ENCODE results near the gene UPK1A. TPM values are rescaled to one million over a fixed set of nuclear protein-coding genes. Genes with fewer than 3 reads are reported as not detected.
A peak's percentile ranks its signal among the peaks of the same experiment; 100 is the strongest.

Gene UPK1A
- total RNA-seq, 1 donor from 2014 or later: 0.65 TPM

- Mint-ChIP-seq H3K9me3 (ENCODE audit: low read depth) (no peaks in the 10 kb centered on the region), H3K4me3 (ENCODE audit: unreplicated experiment) (peak within 1 kb of the TSS; percentile 42), H3K36me3 (ENCODE audit: low read depth) (peaks cover 6% of the 10 kb centered on the region), H3K27ac (ENCODE audit: unreplicated experiment) (no peak within 1 kb of the TSS), H3K4me1 (ENCODE audit: low read depth) (peaks cover 16% of the 10 kb centered on the region), H3K27me3 (ENCODE audit: low read depth) (no peaks in the 10 kb centered on the region)
- no peak for DNase-seq (ENCODE audit: low spot score)
- TF ChIP-seq CTCF (IDR thresholded peaks at IDR 0.05): no peak
Measured at GRCh38 chr19:35641515-35642151, 24.7 kb upstream of the UPK1A start, which contains the start of gene ETV2. TSS of gene ETV2 (plus strand) at chr19:35641745. CDS start at chr19:35642461, 716 bp downstream.

GRCh38 chr19:35642312-35642711 lies 24.0 kb upstream of the UPK1A start:
- DNase-seq (ENCODE audit: low spot score): no peak
- no peak for TF ChIP-seq CTCF (IDR thresholded peaks at IDR 0.05)
- H3K36me3 Mint-ChIP-seq (ENCODE audit: low read depth): peaks cover 4% of the 10 kb centered on the region
- H3K9me3 Mint-ChIP-seq (ENCODE audit: low read depth): no peaks in the 10 kb centered on the region
- H3K4me3 Mint-ChIP-seq (ENCODE audit: unreplicated experiment): peak overlapping the region; percentile 42
- no peaks in the 10 kb centered on the region for H3K27me3 Mint-ChIP-seq (ENCODE audit: low read depth)
- no peak overlapping the region for H3K27ac Mint-ChIP-seq (ENCODE audit: unreplicated experiment)
- peaks cover 18% of the 10 kb centered on the region for H3K4me1 Mint-ChIP-seq (ENCODE audit: low read depth)

- TF ChIP-seq CTCF (IDR thresholded peaks at IDR 0.05): no peak
- no peak for DNase-seq (ENCODE audit: low spot score)
- no peaks in the 10 kb centered on the region for H3K27me3 Mint-ChIP-seq (ENCODE audit: low read depth)
- peaks cover 2% of the 10 kb centered on the region for H3K36me3 Mint-ChIP-seq (ENCODE audit: low read depth)
- peak overlapping the region; percentile 76 for H3K4me3 Mint-ChIP-seq (ENCODE audit: unreplicated experiment)
- peaks cover 18% of the 10 kb centered on the region for H3K4me1 Mint-ChIP-seq (ENCODE audit: low read depth)
- H3K9me3 Mint-ChIP-seq (ENCODE audit: low read depth): no peaks in the 10 kb centered on the region
- H3K27ac Mint-ChIP-seq (ENCODE audit: unreplicated experiment): no peak overlapping the region
Measured at GRCh38 chr19:35642798-35643254, 23.5 kb upstream of the UPK1A start.

- H3K9me3 Mint-ChIP-seq (ENCODE audit: low read depth): no peaks in the 10 kb centered on the region
- peak overlapping the region; percentile 92 for H3K27ac Mint-ChIP-seq (ENCODE audit: unreplicated experiment)
- H3K4me1 Mint-ChIP-seq (ENCODE audit: low read depth): peaks cover 18% of the 10 kb centered on the region
- TF ChIP-seq CTCF (IDR thresholded peaks at IDR 0.05): no peak
- no peaks in the 10 kb centered on the region for H3K27me3 Mint-ChIP-seq (ENCODE audit: low read depth)
- no peaks in the 10 kb centered on the region for H3K36me3 Mint-ChIP-seq (ENCODE audit: low read depth)
- peak overlapping the region; percentile 76 for H3K4me3 Mint-ChIP-seq (ENCODE audit: unreplicated experiment)
- no peak for DNase-seq (ENCODE audit: low spot score)
Measured at GRCh38 chr19:35643255-35644205, 22.8 kb upstream of the UPK1A start.

All from chondrocyte (in vitro differentiated cells).